Activated T-cell treated with anti-CD3 and anti-CD28 coated beads, Interleukin-2, amount 50 U/mL, for 24 hours (primary cell): Measurements from ENCODE around the gene SH3RF3.
A peak's percentile ranks its signal among the peaks of the same experiment; 100 is the strongest.

ENCODE experiments used
- DNase-seq: peaks from one replicate; pipeline ENCODE4 v3.0.0-alpha.2; 2020
- H3K27ac Mint-ChIP-seq: 2 replicates; pipeline ENCODE4 v1.8.0; 2020; ENCODE audit warnings: mild to moderate bottlenecking, mixed read lengths
- H3K27me3 Mint-ChIP-seq: 2 replicates; pipeline ENCODE4 v1.8.0; 2020; ENCODE audit warnings: mixed read lengths
- H3K36me3 Mint-ChIP-seq: 2 replicates; pipeline ENCODE4 v1.8.0; 2020; ENCODE audit warnings: low read depth, mixed read lengths
- H3K4me1 Mint-ChIP-seq: 2 replicates; pipeline ENCODE4 v1.8.0; 2020; ENCODE audit warnings: low read depth, mixed read lengths
- H3K4me3 Mint-ChIP-seq: 2 replicates; pipeline ENCODE4 v1.8.0; 2020; ENCODE audit warnings: mild to moderate bottlenecking, moderate library complexity, mixed read lengths
- H3K9me3 Mint-ChIP-seq: 2 replicates; pipeline ENCODE4 v1.8.0; 2020; ENCODE audit warnings: mixed read lengths

The SH3RF3 gene

GRCh38 chr2:109333414-109334210, 204.6 kb downstream of the SH3RF3 start:
- Mint-ChIP-seq H3K4me1 (peaks cover 37% of the 10 kb centered on the region), H3K9me3 (no peaks in the 10 kb centered on the region), H3K27ac (no peak overlapping the region), H3K4me3 (no peak overlapping the region), H3K27me3 (peaks cover 20% of the 10 kb centered on the region), H3K36me3 (no peaks in the 10 kb centered on the region)
- DNase-seq, result no peak

- H3K36me3 Mint-ChIP-seq, result no peaks in the 10 kb centered on the region
- peaks cover 37% of the 10 kb centered on the region for H3K4me1 Mint-ChIP-seq
- H3K27ac Mint-ChIP-seq, result peak overlapping the region; percentile 66
- DNase-seq, result no peak
- H3K4me3 Mint-ChIP-seq, result peak overlapping the region; percentile 49
- no peaks in the 10 kb centered on the region for H3K9me3 Mint-ChIP-seq
- H3K27me3 Mint-ChIP-seq, result peaks cover 21% of the 10 kb centered on the region
These were observed 206.7 kb downstream of the SH3RF3 start for GRCh38 chr2:109335631-109336176.

GRCh38 chr2:109336296-109336695, 207.3 kb downstream of the SH3RF3 start:
- Mint-ChIP-seq H3K4me1 (peaks cover 41% of the 10 kb centered on the region), H3K27me3 (peaks cover 21% of the 10 kb centered on the region), H3K4me3 (peak overlapping the region; percentile 49), H3K9me3 (no peaks in the 10 kb centered on the region), H3K27ac (no peak overlapping the region), H3K36me3 (no peaks in the 10 kb centered on the region)
- DNase-seq, result no peak

DNA sequence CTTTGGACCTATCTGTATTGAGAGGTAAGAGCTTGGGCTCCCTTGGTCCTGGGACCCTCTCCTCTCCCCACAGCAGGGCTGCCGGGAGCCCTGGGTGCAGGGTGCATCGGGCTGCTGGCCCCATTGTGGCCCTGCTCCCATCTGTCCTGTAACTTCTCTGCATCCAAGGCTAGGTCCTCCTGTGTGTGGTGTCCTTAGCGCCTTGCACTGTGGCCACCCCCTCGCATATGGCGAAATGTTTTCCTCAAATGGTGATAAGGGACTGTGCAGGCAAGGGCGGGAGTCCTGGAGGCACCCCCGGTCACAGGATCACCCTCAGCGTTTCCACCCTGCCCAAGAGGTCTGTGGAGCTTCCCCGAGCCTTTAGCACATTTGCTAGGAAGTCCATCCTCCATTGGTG, 208.2 kb downstream of the SH3RF3 start:
- H3K9me3 Mint-ChIP-seq, result no peaks in the 10 kb centered on the region
- H3K27ac Mint-ChIP-seq, result no peak overlapping the region
- no peak overlapping the region for H3K4me3 Mint-ChIP-seq
- DNase-seq, result no peak
- H3K4me1 Mint-ChIP-seq, result peaks cover 41% of the 10 kb centered on the region
- H3K27me3 Mint-ChIP-seq, result peaks cover 20% of the 10 kb centered on the region
- no peaks in the 10 kb centered on the region for H3K36me3 Mint-ChIP-seq

DNA sequence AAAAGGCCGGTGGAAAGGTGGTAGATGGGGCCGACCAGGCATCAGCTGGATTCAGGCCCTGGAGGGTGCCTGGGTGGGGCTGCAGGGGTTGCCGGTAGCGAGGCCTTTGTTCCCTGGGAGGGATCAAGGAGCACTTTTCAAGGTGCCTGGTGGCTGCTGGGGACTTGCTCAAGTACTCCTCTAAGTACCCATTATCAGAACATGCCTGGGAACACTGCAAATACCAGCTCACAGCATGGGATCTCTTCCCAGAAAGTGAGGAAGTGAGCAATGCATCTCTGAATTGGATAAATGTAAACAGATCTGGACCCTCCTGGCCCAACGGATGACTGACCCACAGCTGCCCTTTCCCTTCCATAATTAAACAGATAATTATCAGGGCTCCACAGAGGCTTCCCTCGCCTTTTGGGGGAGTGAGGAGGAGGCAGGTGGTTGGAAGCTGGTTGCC, 210.5 kb downstream of the SH3RF3 start:
- Mint-ChIP-seq H3K4me3 (no peak overlapping the region), H3K27ac (no peak overlapping the region), H3K4me1 (peaks cover 27% of the 10 kb centered on the region), H3K9me3 (no peaks in the 10 kb centered on the region), H3K27me3 (peaks cover 18% of the 10 kb centered on the region), H3K36me3 (no peaks in the 10 kb centered on the region)
- DNase-seq, result no peak

GRCh38 chr2:109340381-109340780, 211.4 kb downstream of the SH3RF3 start:
- H3K36me3 Mint-ChIP-seq, result no peaks in the 10 kb centered on the region
- no peak overlapping the region for H3K4me3 Mint-ChIP-seq
- peaks cover 25% of the 10 kb centered on the region for H3K4me1 Mint-ChIP-seq
- peaks cover 16% of the 10 kb centered on the region for H3K27me3 Mint-ChIP-seq
- H3K27ac Mint-ChIP-seq, result no peak overlapping the region
- no peak for DNase-seq
- no peaks in the 10 kb centered on the region for H3K9me3 Mint-ChIP-seq

DNA sequence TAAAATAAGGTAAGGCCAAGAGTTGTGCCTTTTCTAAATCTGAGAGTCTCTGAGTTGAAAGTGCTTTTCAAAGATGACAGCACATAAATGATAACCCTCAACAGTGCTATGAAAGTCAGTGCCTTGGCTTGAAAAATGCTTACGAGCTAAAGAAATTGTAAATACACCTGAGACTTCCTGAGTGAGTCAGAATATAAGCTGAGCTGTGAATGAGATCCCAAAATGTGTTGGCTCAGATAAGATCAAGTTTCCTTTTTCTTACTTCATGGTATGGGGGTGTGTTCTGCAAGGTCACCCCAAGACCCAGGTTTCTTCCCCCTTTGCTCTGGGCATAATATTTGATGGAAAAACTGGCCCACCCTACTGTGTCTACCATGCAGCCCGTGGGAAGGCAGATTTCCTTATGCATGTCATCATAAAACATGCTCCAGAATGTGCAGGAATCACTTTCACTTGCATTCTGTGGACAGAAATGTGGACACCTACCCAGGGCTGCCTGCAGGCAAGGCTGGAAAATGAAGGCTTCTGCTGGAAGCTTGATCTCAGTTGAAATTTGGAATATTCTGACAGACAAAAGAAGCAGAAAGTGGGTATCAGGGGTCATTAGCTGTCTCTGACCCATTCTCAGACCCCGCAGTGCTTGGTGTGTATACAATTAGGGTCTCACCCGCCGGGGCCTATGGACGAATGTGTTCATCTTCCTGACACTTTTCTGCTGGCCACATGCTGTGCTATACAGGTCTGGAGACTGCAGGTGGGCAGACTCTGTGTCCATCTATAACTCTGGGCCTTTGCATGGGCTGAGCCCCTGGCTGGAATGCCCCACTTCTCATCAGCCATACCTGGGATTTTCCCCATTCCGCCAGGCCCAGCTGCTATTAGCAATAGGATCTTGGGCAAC, 212.6 kb downstream of the SH3RF3 start:
- H3K27me3 Mint-ChIP-seq, result peaks cover 10% of the 10 kb centered on the region
- H3K36me3 Mint-ChIP-seq, result no peaks in the 10 kb centered on the region
- no peak overlapping the region for H3K4me3 Mint-ChIP-seq
- no peak for DNase-seq
- no peak overlapping the region for H3K27ac Mint-ChIP-seq
- H3K4me1 Mint-ChIP-seq, result peaks cover 12% of the 10 kb centered on the region
- no peaks in the 10 kb centered on the region for H3K9me3 Mint-ChIP-seq

DNA sequence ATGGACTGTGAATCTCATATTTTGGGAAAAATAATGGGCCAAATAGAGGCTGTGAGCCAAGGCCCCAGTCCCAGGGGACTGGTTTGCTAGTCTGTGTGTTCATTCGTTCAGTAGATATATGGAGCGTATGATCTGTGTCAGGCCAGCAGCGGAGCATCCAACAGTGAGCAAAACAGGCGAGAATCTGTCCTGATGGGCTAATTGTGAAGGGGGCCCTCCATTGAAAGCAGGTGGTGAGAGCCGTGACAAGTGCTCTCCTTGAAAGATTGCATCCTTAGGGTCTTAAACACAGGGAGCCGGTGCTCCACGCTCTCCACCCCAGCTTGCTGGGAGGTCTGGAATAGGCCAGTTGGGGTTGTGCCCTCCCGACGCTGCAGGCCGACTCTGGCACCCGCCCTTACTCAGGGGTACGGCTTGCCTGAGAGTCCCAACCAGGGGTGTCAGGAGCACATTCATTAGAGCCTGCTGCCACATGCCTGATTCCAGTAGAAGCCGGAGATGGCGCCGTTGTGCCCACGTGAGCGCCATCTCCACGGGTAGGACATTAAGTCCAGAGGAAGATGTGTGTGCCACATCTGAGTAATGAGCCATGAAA, 213.3 kb downstream of the SH3RF3 start:
- DNase-seq, result no peak
- peaks cover 12% of the 10 kb centered on the region for H3K4me1 Mint-ChIP-seq
- no peaks in the 10 kb centered on the region for H3K36me3 Mint-ChIP-seq
- H3K27me3 Mint-ChIP-seq, result peaks cover 2% of the 10 kb centered on the region
- H3K4me3 Mint-ChIP-seq, result no peak overlapping the region
- H3K9me3 Mint-ChIP-seq, result no peaks in the 10 kb centered on the region
- H3K27ac Mint-ChIP-seq, result no peak overlapping the region

GRCh38 chr2:109342930-109343329, 213.9 kb downstream of the SH3RF3 start:
- H3K4me1 Mint-ChIP-seq, result peaks cover 13% of the 10 kb centered on the region
- no peak overlapping the region for H3K27ac Mint-ChIP-seq
- no peaks in the 10 kb centered on the region for H3K36me3 Mint-ChIP-seq
- H3K27me3 Mint-ChIP-seq, result peaks cover 2% of the 10 kb centered on the region
- H3K9me3 Mint-ChIP-seq, result no peaks in the 10 kb centered on the region
- DNase-seq, result no peak
- H3K4me3 Mint-ChIP-seq, result no peak overlapping the region

GRCh38 chr2:109343460-109343859, 214.5 kb downstream of the SH3RF3 start:
- no peaks in the 10 kb centered on the region for H3K9me3 Mint-ChIP-seq
- H3K27ac Mint-ChIP-seq, result no peak overlapping the region
- DNase-seq, result no peak
- H3K36me3 Mint-ChIP-seq, result no peaks in the 10 kb centered on the region
- peaks cover 2% of the 10 kb centered on the region for H3K27me3 Mint-ChIP-seq
- peaks cover 18% of the 10 kb centered on the region for H3K4me1 Mint-ChIP-seq
- no peak overlapping the region for H3K4me3 Mint-ChIP-seq

- peaks cover 27% of the 10 kb centered on the region for H3K4me1 Mint-ChIP-seq
- H3K27ac Mint-ChIP-seq, result no peak overlapping the region
- no peak for DNase-seq
- no peak overlapping the region for H3K4me3 Mint-ChIP-seq
- H3K36me3 Mint-ChIP-seq, result no peaks in the 10 kb centered on the region
- H3K27me3 Mint-ChIP-seq, result no peaks in the 10 kb centered on the region
- no peaks in the 10 kb centered on the region for H3K9me3 Mint-ChIP-seq
These were observed 215.3 kb downstream of the SH3RF3 start for GRCh38 chr2:109344270-109344805.

DNA sequence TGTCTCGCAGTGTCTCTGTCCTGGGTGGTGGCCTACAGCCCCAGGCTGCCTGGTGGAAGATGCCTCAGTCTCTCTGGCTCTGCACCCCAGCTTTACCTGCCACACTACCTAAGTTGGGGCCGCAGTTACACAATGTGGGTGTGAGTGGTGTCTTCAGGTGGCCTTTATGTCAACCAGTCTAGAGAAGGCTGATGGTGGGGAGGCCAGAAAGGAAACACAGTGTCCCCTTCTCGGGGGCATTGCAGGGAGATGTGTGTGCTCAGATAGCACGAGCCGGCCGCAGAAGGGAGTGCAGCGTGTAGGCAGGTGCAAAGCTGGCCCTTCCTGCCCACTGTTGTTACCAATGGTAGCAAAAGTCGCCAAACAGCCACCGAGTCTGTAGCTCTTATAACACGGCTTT, 216.1 kb downstream of the SH3RF3 start:
- no peak for DNase-seq
- Mint-ChIP-seq H3K4me3 (no peak overlapping the region), H3K27me3 (no peaks in the 10 kb centered on the region), H3K27ac (no peak overlapping the region), H3K4me1 (peaks cover 34% of the 10 kb centered on the region), H3K36me3 (no peaks in the 10 kb centered on the region), H3K9me3 (no peaks in the 10 kb centered on the region)

DNA sequence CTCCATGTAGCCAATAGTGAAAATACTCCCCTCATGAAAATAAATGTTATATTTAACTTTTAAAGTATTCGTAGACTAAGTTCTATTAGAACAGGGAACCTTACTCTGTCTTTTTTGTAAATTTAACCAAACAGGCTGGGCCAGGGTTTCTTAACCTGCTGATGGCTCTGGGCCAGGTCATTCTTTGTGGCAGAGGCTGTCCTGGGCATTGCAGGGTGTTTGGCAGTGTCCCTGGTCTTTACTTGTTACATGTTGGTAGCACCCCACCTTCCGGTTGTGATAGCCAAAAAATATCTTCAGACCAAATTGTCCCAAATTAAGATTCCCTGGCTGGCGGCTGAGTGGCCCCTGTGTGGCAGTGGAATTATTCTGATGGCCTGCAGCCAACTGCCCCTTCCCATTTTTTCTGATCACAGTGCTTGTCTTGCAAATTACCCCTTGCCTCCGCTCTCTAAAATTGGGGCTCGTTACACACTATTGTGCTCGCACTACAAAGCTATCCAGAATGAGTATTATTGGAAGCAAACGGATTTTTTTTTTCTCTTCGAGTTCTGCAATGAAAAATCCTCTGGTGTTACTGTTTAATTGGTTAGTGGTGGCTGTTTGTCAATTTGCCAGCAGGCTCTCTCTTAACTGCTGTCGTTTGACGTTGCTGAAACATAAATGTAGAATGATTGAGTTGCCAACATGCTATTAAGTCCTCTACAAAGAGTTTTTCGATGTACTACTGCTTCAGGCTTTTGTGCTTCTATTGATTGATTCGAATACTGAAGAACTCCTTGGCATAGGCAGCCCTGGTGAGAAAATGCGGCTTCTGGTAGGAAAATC, 216.9 kb downstream of the SH3RF3 start:
- H3K36me3 Mint-ChIP-seq, result no peaks in the 10 kb centered on the region
- no peaks in the 10 kb centered on the region for H3K27me3 Mint-ChIP-seq
- H3K4me1 Mint-ChIP-seq, result peaks cover 40% of the 10 kb centered on the region
- H3K4me3 Mint-ChIP-seq, result no peak overlapping the region
- H3K27ac Mint-ChIP-seq, result no peak overlapping the region
- no peak for DNase-seq
- no peaks in the 10 kb centered on the region for H3K9me3 Mint-ChIP-seq
